ENCODE measurements around the gene MORN1. TPM values are rescaled to one million over a fixed set of nuclear protein-coding genes. Genes with fewer than 3 reads are reported as not detected.

Gene MORN1
- polyA plus RNA-seq, 1 donor (not counting 4 experiments of a cell fraction or from before 2014, with no cell fraction given): 2.1 TPM

DNA sequence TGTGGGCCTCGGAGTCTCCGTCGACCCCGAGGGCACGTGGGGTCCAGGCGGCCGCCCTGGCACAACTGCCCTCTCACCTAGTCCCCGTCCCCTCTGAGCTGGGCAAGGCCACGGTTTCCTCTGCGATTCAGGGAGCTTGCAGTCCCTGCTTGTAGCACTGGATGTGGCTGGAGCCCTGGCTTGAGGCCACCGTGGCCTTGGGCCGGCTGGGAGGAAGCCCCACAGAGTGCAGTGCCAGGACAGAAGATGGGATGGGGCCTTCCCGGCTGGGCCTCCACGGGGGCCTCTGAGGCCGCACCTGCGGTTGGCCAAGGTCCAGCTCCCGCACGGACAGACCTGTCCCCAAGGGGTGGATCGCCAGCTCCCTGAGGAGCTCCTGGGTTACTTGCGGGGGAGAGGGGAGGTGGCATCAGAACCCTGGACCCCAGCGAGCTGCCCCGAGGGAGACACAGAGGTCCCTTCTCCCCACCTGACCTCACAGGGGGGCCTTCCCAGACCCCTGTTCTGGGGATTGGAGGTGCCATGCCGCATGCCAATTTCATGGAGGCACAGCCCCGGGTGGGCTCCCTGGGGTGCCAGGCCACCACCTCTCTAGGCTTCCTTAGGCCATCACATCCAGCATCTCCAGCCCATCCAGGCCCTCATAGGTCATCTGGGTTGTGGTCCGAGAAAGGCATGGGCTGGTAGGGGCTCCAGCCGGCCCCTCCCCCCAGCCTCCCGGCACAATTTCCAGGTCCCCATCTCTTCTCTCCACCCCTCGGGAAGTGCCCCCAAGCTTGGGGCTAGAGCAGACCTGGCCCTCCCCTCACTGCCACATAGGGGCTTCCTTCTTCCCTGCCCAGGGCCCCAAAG, 80.8 kb downstream of the MORN1 start:
- Histone ChIP-seq H4K20me1 (ENCODE audit: control insufficient read depth, extremely low read depth, insufficient read depth, low read length) (no peaks in the 10 kb centered on the region), H3K4me1 (ENCODE audit: control insufficient read depth, extremely low read depth, insufficient read depth, low read length) (no peaks in the 10 kb centered on the region), H2AFZ (ENCODE audit: control insufficient read depth, low read length) (no peak overlapping the region), H3K9ac (ENCODE audit: control insufficient read depth, extremely low read depth, insufficient read depth, low read length) (no peak overlapping the region), H3K9me1 (ENCODE audit: control insufficient read depth, extremely low read depth, insufficient read depth, low read length) (no peaks in the 10 kb centered on the region), H3K27me3 (ENCODE audit: control insufficient read depth, extremely low read depth, insufficient read depth, low read length) (no peaks in the 10 kb centered on the region), H3K27ac (ENCODE audit: control insufficient read depth, insufficient read depth, low read length) (no peak overlapping the region), H3K9me3 (ENCODE audit: control insufficient read depth, low read depth, low read length) (no peaks in the 10 kb centered on the region), H3K36me3 (ENCODE audit: control insufficient read depth in 2 of 2, extremely low read depth in 1 of 2, insufficient read depth in 2 of 2, low read length in 2 of 2) (peaks cover 4 to 13% of the 10 kb centered on the region in 2 experiments), H3K4me3 (ENCODE audit: control insufficient read depth in 2 of 3, extremely low read depth in 1 of 3, insufficient read depth in 2 of 3, low read depth in 1 of 3, low read length in 3 of 3) (no peak overlapping the region), H3K4me2 (ENCODE audit: control insufficient read depth, extremely low read depth, insufficient read depth, low read depth, low read length) (no peak overlapping the region), H3K79me2 (ENCODE audit: control insufficient read depth, insufficient read depth, low read length) (no peaks in the 10 kb centered on the region)
- DNase-seq (ENCODE audit: low read depth, low spot score) (no peak), FAIRE-seq (no peak)
- no peak for TF ChIP-seq EZH2 (IDR thresholded peaks at IDR 0.05; ENCODE audit: low read length)
- TF ChIP-seq, protein P1, sequence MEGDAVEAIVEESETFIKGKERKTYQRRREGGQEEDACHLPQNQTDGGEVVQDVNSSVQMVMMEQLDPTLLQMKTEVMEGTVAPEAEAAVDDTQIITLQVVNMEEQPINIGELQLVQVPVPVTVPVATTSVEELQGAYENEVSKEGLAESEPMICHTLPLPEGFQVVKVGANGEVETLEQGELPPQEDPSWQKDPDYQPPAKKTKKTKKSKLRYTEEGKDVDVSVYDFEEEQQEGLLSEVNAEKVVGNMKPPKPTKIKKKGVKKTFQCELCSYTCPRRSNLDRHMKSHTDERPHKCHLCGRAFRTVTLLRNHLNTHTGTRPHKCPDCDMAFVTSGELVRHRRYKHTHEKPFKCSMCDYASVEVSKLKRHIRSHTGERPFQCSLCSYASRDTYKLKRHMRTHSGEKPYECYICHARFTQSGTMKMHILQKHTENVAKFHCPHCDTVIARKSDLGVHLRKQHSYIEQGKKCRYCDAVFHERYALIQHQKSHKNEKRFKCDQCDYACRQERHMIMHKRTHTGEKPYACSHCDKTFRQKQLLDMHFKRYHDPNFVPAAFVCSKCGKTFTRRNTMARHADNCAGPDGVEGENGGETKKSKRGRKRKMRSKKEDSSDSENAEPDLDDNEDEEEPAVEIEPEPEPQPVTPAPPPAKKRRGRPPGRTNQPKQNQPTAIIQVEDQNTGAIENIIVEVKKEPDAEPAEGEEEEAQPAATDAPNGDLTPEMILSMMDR (optimal IDR thresholded peaks at IDR 0.05 in 1 of 3, IDR thresholded peaks at IDR 0.05 in 1 of 3, conservative IDR thresholded peaks at IDR 0.05 in 1 of 3; ENCODE audit: extremely low read depth in 1 of 3, insufficient read depth in 2 of 3, low read length in 3 of 3): no peak
- dilution Hi-C loops (cut with MboI; ENCODE audit: extremely low pct_ligation_motif_present, low sequenced_read_pairs): no loop called here

DNA sequence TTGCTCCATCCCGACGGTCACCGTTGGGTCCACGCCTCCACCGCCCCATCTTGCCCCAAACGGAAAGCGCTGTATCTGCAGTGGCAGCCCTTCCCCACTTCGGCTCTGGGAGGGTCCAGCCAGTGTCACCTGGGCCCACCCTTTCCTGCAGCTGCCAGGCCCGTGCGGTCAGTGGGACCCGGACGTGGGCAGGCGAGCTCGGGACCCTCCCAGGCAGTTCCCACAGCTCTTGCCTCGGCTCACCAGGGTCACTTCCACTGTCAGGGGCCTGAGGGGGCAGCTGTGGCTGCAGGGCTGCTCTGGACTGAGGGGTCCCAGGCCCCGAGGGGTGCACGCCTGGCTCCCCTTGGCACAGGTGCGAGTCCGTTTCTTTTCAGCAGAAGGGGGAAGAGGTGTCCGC, 82.5 kb downstream of the MORN1 start:
- H3K79me2 ChIP-seq (ENCODE audit: control insufficient read depth, insufficient read depth, low read length): no peaks in the 10 kb centered on the region
- DNase-seq (ENCODE audit: low read depth, low spot score) (no peak), FAIRE-seq (no peak)
- no peak overlapping the region for H3K27ac ChIP-seq (ENCODE audit: control insufficient read depth, insufficient read depth, low read length)
- H3K4me3 ChIP-seq (ENCODE audit: control insufficient read depth in 2 of 3, extremely low read depth in 1 of 3, insufficient read depth in 2 of 3, low read depth in 1 of 3, low read length in 3 of 3): no peak overlapping the region
- peaks cover 8 to 22% of the 10 kb centered on the region in 2 experiments for H3K36me3 ChIP-seq (ENCODE audit: control insufficient read depth in 2 of 2, extremely low read depth in 1 of 2, insufficient read depth in 2 of 2, low read length in 2 of 2)
- dilution Hi-C loops (cut with MboI; ENCODE audit: extremely low pct_ligation_motif_present, low sequenced_read_pairs): no loop called here
- H3K9ac ChIP-seq (ENCODE audit: control insufficient read depth, extremely low read depth, insufficient read depth, low read length): no peak overlapping the region
- no peaks in the 10 kb centered on the region for H3K9me3 ChIP-seq (ENCODE audit: control insufficient read depth, low read depth, low read length)
- H4K20me1 ChIP-seq (ENCODE audit: control insufficient read depth, extremely low read depth, insufficient read depth, low read length): no peaks in the 10 kb centered on the region
- no peak overlapping the region for H3K4me2 ChIP-seq (ENCODE audit: control insufficient read depth, extremely low read depth, insufficient read depth, low read depth, low read length)
- H3K9me1 ChIP-seq (ENCODE audit: control insufficient read depth, extremely low read depth, insufficient read depth, low read length): no peaks in the 10 kb centered on the region
- H3K27me3 ChIP-seq (ENCODE audit: control insufficient read depth, extremely low read depth, insufficient read depth, low read length): no peaks in the 10 kb centered on the region
- TF ChIP-seq EZH2 (IDR thresholded peaks at IDR 0.05; ENCODE audit: low read length): no peak
- TF ChIP-seq, protein P1 (optimal IDR thresholded peaks at IDR 0.05 in 1 of 3, IDR thresholded peaks at IDR 0.05 in 1 of 3, conservative IDR thresholded peaks at IDR 0.05 in 1 of 3; ENCODE audit: extremely low read depth in 1 of 3, insufficient read depth in 2 of 3, low read length in 3 of 3): no peak
- H3K4me1 ChIP-seq (ENCODE audit: control insufficient read depth, extremely low read depth, insufficient read depth, low read length): no peaks in the 10 kb centered on the region
- H2AFZ ChIP-seq (ENCODE audit: control insufficient read depth, low read length): no peak overlapping the region
